NCI-H1694 treated with DMSO at 0.1 percent for 48 hours (cell line): Measurements from ENCODE around the gene ARMC3.
A peak's percentile ranks its signal among the peaks of the same experiment; 100 is the strongest.

Experiments used
- DNase-seq: peaks from one replicate; lab custom pipeline; 2025; lab: John Stamatoyannopoulos, UW

Gene ARMC3

DNA sequence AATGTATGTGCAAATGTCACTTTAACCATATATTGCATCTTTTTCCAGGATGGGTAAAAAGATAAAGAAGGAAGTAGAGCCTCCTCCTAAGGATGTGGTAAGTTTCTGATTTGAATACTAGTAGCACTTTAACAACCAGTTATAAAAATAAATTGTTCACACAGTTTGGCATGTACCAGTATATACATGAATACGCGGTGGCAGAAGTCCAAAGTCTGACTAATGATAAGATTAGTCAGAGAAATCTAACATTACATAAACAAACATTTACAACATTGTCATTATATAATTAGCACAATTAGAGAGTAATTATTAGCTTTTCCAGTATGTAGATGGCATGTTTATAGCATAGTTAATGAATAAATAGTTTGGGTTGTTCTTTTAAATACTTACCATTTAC lies 4.1 kb downstream of the ARMC3 start:
- DNase-seq: no peak

DNA sequence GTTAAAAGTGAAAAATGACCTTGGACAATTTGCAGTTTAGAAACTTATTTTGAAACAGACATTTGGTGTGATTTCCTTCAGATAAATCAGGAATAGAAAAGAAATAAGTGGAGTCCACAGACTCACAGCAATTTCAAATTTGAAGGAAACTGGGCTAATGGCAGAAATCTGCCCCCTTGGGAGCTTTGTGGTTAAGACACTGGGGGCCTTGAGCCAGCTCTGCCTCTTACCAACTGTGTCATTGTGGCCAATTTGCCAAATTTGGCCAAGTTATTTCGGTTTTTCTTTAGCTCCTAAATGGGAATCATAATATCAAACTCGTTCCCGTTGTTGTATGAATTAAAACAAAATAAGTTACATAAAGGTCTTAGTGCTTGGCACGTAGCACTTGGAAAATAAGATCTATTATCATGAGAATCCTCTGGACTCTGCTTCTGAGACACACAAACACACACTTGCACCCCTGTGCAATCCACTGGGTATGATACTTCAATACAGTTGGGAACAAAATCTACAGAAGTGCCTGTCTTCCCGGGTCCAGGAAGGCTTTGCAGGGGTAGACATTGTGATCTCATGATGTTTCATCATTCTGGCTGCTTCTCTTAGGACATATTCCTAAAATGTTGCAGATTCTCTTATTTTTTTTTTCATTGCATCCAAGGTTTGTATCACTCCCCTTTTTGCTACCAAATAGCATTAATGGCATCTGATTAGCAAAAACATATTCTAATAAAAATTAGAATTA lies 4.9 kb downstream of the ARMC3 start:
- no peak for DNase-seq

DNA sequence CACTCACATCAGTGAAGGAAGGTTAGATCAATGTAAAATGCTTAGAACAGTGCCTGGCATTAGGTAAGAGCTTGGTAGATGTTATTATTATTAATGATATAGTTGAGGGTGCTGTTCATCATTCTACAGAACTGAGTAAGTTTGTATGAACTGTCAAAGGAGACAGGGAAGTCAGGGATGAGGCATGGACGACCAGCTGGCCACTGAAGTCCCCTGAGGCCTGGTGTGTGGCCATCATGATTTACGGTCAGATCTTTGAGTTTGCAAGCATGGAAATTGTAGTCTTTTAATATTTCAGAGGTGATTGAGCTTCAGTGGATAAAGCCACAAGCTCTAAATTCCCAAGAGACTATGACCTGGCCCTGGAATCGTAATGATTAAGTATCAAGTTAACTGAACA lies 6.9 kb downstream of the ARMC3 start:
- no peak for DNase-seq

DNA sequence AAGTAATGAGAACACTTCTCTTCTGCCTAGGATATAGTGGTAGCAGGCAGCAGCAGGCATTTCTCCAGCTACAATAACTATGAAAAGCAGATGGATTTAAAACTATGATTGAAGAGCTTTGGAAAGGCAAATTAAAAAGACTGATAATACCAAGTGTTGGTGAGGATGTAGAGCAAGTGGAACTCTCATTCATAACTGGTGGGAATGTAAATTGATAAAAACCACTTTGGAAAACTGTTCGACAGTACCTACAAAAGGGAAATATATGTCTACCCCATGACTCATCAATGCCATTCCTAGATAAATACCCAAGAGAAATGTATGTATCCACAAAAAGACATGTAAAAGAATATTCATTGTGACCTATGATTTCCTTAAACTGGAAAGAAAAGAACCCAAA lies 14.6 kb downstream of the ARMC3 start:
- DNase-seq: no peak

DNA sequence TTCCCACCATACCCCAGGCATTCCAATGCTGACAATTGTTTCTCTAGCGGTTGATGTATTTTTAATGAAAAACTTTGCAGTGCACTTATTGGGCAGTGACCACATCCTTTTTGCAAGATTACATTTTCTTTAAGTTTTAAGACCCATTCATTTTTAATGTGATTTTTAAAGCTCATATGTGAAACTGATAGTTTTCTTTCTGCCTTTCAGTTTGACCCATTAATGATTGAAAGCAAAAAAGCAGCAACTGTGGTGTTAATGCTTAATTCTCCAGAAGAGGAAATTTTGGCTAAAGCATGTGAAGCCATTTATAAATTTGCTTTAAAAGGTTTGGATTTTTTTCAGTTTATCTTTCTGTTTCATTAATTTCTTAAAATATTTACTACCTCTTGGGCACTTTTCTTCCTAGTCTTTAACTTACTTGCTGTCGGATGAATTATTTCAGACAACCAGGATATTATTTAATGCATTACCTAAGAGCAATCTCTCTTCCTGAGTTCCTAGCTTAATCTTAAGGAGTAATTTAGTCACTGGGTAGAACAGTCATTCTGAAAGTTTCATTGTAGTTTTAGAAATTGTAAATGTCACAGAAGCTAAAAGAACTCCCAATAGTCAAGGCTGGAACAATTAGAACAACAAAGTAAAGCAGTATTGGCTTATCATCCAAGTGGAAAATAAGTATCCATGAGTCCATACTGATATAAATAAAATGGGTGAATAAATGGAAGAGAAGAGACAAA lies 18.3 kb downstream of the ARMC3 start:
- DNase-seq: no peak

DNA sequence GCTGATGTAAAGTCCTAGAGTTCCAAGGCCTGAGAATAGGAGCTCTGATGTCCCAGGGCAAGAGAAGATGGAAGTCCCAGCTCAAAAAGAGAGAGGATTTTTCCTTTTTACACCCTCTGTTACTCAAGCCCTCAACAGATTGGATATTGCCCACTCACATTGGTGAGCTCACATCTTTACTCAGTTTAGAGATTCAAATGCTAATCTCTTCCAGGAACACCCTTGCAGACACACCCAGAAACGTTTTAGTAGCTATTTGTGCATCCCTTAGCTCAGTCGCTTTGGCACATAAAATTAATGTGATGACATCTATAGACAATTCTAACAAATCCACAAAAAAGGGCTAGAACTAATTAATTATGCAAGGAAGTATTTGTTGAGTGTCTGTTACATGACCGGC lies 27.1 kb downstream of the ARMC3 start:
- no peak for DNase-seq

DNA sequence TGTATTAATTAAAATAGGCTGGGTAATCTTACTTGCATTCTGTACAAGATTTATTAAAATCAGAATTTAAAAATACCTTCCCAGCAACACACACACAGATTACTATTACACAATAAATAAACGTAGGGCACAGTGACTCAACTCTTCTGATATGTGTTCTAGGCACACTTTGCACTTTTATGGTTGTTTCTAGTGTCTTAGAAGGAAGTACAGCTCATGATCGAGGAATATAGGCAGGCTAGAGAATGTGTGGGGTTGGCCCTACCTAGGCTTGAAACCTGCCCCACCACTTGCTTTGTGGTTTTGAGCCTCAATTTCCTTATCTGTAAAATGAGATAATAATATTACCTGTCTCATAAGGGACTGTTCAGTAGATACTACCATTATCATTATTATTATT lies 30.5 kb downstream of the ARMC3 start:
- DNase-seq: no peak

DNA sequence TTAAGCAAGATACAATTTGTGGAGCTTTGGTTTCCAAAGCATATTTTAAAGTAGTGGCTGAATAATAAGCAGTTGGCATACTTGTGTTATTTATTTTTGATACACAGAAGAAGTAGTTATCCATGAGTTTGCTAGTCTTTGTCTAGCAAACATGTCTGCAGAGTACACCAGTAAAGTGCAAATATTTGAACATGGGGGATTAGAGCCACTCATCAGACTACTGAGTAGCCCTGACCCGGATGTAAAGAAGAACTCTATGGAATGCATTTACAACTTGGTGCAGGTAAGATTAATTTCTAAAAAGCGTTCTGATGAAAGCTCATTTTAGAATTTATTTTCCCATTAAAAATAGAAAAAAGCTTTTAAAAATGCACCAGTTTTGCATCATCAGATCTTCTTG lies 31.4 kb downstream of the ARMC3 start:
- DNase-seq: no peak

DNA sequence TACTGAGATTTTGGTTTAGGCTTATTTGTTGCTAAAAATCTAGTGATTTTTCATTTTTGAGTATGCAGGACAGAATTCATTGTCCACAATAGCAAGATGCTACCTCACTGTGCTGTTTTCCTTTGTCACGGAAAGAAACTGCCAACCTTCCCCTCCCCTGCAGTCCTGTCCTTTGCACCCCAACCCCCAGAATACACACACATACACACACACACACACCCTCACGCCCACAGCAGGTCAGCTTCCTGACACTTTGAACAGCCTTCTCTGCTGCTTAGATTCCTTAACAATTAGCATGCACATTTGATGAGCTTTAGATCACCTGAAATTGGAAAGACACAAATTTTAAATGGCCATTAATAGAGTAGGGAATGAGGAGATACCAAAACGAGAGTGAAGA lies 32.1 kb downstream of the ARMC3 start:
- no peak for DNase-seq

DNA sequence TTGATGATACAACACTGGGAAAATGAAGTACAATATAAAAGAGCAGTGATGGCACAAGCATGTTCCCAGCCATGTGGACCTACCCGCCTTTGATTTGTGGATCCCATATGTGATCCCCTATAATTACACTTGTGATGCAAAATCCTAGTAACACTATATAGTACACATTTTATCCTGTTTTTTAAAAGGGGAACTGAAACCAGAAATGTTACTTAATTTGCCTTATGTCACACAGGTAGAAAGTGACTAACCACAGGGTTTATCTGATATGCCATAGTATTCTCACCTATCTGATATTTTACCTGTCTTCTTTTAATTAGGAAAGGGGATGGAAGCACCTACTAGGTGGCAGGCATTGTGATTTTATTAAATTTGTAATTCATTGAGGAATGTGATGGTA lies 35.0 kb downstream of the ARMC3 start:
- no peak for DNase-seq

DNA sequence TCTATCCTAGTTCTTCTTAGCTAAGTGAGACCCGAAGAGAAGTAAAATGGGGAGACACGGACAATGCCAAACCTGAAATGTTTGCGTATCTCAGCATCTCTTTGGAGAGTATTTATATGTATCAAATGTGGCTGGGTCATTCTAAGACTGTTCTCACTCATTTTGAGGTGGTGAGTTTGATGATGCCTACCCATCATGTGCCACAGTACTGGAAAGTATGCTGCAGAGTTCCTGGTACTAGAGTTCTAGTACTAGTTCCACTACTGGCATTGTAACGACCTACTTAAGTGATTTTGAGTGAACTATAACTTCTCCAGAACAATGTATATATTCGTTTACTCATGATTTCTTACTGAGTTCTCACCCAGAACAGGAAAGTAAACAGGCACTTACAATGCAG lies 41.9 kb downstream of the ARMC3 start:
- no peak for DNase-seq

DNA sequence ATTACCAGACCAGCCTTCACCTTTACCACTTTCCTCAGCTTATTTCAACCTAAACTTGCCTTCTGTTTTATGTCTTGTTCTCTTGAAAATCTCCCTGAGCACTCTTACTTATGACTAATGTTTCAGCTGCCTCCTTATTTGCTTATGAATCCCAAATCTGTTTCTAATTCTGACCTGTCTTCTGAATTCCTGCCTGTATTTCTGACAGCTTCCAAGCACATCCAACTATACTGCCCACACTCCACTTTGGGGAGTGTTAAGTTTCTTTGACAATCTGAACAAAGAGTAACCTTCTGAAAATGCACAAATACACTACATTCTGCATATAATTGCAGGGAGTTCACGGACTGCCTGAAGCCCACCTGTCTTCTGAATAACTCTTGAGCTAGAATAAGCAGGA lies 48.7 kb downstream of the ARMC3 start:
- DNase-seq: no peak

DNA sequence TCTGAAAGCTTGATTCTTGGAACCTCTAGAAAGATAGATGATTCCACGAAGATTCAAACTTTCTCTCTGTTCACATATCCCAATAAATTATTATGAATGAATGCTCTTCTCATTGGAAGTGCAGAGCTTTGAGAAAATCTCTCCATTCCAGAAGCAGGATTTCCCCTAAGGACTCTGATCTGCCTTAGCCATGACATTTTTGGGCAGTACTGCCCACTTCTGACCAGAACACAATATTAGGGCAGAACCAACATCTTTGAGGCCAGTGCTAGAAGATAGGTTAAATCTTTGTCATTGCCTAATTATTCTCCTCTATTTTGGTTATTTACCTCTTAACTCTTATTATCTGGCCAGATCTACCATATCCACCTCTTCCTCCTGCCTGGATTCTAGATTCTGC lies 49.9 kb downstream of the ARMC3 start:
- DNase-seq: no peak

DNA sequence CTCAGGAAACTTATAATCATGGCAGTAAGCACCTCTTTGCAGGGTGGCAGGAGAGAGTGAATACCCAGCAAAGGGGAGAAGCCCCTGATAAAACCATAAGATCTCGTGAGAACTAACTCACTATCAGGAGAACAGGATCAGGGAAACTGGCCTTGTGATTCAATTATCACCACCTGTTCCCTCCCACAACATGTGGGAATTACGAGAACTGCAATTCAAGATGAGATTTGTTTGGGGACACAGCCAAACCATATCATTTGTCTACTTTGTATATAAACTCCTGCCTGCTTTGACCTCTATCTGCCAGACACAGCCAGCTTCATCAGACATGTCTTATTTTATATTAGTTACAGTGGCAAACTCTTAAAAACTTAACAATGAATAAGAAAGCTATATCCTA lies 50.4 kb downstream of the ARMC3 start:
- no peak for DNase-seq

DNA sequence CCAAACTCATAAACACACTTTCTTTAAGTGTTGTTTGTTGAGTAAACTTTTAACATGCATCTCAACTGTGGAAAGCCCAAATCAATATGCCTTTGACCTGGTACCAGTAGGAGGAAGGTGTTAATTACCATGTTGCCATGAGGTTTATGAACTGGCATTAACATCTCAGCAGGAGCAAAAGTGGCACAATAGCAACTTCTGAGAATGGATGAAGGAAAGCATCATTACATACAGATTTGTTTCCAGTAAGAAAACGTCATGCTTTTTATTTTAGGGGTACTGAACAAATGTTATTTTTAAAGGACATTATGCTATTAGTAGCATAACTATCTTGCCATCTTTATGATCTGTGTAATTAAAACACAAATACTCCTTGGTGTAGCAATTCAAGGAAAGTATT lies 51.1 kb downstream of the ARMC3 start:
- no peak for DNase-seq

DNA sequence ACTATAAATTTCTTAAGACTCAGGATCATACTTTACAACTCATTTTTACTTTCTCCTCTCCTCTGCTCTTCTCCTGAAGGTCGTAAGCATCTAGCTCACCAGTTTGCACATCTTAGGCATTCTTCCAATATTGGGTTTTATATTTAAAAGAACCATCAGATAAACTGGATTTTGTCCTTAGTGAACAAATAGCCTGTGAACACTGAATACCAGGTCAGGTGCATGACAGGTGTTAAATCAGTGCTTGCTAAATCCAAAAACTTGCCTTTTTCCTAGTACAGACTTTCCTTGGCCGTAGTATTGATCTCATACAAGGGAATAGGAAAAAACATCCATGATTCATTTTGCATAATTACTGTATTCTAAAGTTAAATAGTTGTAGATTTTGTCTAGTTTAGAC lies 53.0 kb downstream of the ARMC3 start:
- DNase-seq: no peak

DNA sequence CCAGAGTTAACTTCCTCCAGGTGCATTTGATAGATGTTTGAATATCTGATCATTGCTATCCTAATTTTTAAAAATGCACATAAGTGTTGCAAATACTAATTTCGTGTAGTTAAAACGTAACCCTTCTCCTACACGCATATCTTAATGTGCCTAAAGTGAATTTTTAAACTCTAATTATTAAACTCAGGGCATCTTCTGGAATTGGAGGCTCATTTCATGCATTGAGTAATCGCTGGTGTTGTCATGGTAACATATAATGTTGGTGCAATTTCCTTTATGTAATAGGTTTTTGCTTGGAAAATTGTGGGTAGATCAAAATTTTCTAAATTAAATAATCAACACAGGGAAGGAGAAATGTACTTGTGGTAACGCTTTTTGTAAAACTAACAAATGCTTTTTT lies 56.2 kb downstream of the ARMC3 start:
- no peak for DNase-seq

DNA sequence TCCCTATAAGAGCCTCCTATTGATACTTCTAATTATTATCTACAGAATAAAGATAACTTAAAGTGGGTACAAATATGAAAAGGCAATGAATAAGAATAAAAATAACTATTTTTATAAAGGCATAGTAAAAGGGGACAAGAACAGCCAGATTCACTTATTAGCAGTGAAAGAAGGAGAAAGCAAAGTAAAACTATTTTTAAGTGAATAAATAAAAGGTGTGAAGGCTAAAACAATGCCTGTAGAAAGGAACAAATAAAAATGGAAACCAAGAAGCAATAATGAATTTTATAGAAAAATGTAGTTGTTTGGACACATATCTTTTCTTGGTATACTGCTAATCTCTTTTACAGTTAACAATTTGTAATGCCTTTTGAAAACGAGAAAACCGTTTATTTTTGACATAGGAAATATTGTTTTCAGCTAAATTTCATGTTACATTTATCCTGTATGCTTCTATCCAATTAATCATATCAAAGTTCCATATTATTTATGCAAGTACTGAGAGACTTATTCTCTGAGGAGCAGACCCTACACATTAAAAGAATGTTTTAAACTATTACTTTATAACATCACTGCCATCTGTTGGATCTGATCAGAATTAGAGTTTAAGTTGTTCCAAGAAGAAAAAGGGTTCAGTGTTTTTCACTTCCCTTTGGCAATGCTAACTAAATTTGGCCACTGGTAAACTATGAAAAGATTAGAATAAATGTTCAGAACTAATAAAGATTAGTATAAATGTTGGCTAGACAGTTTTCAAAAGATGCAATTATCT lies 59.1 kb downstream of the ARMC3 start:
- DNase-seq: peak; percentile 38

DNA sequence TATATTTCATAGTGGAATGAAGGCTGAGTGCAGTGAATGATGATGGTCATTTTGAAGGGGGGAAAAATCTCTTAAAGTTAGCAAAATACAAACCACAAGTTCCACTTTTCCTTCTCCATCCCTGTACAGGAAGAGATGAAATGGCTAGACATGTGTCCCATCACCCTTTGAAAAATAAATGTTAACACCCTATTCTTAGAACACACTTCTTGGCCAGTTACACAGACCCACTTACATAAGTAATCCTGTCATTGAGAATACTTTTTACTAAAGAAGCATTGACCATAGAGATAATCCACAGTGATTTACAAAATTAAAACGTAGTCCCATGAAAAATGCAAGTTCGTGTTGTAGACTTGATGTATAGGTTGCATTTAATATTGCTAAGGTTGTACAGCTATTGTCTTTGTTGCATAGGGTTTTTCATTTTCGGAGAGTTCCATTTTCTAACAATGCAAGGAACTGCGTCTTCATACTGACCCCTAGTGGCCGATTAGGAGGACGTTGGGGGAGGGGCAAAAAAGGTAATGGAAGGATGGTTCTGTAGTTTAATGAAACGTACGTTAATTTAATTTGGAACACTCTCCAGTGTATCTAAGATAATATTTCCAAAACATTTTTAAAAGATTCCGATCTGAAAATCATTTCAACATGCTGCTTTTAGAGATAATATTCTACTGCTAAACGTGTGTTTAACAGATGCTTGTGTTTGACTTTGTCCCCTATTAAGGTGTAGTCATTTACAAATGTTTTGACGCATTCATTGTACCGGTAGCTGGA lies 60.9 kb downstream of the ARMC3 start:
- peak; percentile 83 for DNase-seq

DNA sequence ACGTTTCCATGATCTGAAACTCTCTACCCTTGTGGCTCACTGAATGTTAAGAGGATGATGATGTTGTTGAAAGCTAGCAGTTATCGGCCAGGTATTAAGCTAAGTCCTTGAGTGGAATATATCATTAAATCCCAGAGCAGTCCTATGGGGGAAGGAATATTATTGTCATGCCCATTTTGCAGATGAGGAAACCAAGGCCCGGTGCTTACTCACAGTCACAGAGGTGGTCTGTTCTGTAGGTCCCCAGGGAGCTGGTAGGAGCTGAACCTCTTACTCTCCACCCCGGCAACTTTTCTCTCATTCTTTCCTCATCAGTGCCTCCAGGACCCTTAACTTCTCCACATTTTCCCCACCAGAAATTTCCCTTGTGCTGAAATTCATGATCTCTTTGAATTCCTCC lies 62.6 kb downstream of the ARMC3 start:
- DNase-seq: no peak

DNA sequence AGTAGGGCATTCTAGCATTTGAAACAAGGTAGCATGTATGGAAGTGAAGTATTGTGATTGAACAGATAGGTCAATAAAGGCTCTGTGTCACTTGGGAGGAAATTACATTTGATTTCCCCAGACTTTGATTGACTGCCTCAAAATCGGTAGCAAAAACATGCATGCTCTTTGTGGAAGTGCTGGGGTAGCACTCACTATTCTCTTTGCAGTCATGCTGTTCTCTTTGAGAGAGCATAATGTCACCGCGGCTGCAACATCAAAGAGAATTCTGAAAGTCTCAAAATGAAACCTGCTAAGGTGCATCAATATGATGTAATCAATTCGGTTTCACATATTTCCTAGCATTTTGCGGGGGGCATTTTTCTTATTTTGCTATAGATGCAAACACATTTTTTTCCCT lies 64.2 kb downstream of the ARMC3 start:
- DNase-seq: no peak

DNA sequence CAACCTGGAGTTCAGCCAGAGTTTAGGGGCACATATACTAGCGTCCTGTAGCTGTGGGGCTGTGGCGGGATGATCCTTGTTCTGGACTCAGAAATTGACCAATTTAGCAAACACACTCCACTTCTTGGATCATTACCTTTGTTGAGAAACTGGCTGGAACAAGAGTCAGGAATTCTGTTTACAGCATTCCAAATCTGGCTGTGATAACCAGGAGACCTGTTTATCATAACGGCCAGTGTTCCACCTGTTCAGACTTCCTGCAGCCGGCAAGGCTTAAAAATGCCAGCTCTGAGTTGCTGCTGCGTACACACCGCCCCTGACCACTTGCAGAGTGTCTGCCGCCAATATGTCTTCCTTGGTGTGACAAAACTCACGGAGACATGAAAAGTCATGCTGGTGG lies 64.8 kb downstream of the ARMC3 start:
- DNase-seq: no peak
